ENCODE results near the gene C12orf42.

Gene C12orf42

GRCh38 chr12:103503546-103504480, 8.0 kb upstream of the C12orf42 start:
- Histone ChIP-seq H3K4me3 (ENCODE audit: low read length) (no peak overlapping the region), H3K9ac (ENCODE audit: low read length) (no peak overlapping the region), H3K27ac (ENCODE audit: low read depth, low read length) (no peak overlapping the region), H2BK120ac (ENCODE audit: low read depth, low read length) (no peak overlapping the region), H3K4ac (ENCODE audit: low read depth, low read length) (no peak overlapping the region), H3K36me3 (ENCODE audit: control insufficient read depth, insufficient read depth, low read length) (no peaks in the 10 kb centered on the region), H4K5ac (ENCODE audit: low read length) (no peak overlapping the region), H3K79me1 (ENCODE audit: low read length) (no peaks in the 10 kb centered on the region), H3K27me3 (ENCODE audit: insufficient read depth, low read length, poor library complexity) (no peaks in the 10 kb centered on the region), H2BK5ac (ENCODE audit: low read length) (no peak overlapping the region), H2BK15ac (replicated peaks; ENCODE audit: low read depth) (no peak overlapping the region), H2AK5ac (ENCODE audit: low read length) (no peak overlapping the region), H3K23ac (ENCODE audit: low read length) (no peak overlapping the region), H3K4me2 (ENCODE audit: low read length) (no peak overlapping the region), H3K56ac (ENCODE audit: low read length) (no peak overlapping the region), H4K8ac (ENCODE audit: low read depth, low read length) (no peak overlapping the region), H3K18ac (ENCODE audit: low read length) (no peak overlapping the region), H3K4me1 (ENCODE audit: control insufficient read depth, low read depth, low read length) (no peaks in the 10 kb centered on the region), H3K79me2 (ENCODE audit: control insufficient read depth, insufficient read depth, low read length) (no peaks in the 10 kb centered on the region)
- DNase-seq, result peak; percentile 55
- no CpG with 5 or more reads among the region's 14 CpGs for WGBS (ENCODE audit: extremely low coverage, insufficient coverage, low lambda C conversion rate)

- Histone ChIP-seq H3K4me1 (ENCODE audit: control insufficient read depth, low read depth, low read length) (no peaks in the 10 kb centered on the region), H3K4ac (ENCODE audit: low read depth, low read length) (no peak overlapping the region), H3K4me3 (ENCODE audit: low read length) (no peak overlapping the region), H3K9ac (ENCODE audit: low read length) (no peak overlapping the region), H3K23ac (ENCODE audit: low read length) (no peak overlapping the region), H3K79me1 (ENCODE audit: low read length) (no peaks in the 10 kb centered on the region), H2AK5ac (ENCODE audit: low read length) (no peak overlapping the region), H3K56ac (ENCODE audit: low read length) (no peak overlapping the region), H3K18ac (ENCODE audit: low read length) (no peak overlapping the region), H3K79me2 (ENCODE audit: control insufficient read depth, insufficient read depth, low read length) (no peaks in the 10 kb centered on the region), H3K4me2 (ENCODE audit: low read length) (no peak overlapping the region), H3K27me3 (ENCODE audit: insufficient read depth, low read length, poor library complexity) (no peaks in the 10 kb centered on the region), H4K5ac (ENCODE audit: low read length) (no peak overlapping the region), H3K36me3 (ENCODE audit: control insufficient read depth, insufficient read depth, low read length) (no peaks in the 10 kb centered on the region), H4K8ac (ENCODE audit: low read depth, low read length) (no peak overlapping the region), H2BK5ac (ENCODE audit: low read length) (no peak overlapping the region), H2BK15ac (replicated peaks; ENCODE audit: low read depth) (no peak overlapping the region), H2BK120ac (ENCODE audit: low read depth, low read length) (no peak overlapping the region), H3K27ac (ENCODE audit: low read depth, low read length) (no peak overlapping the region)
- DNase-seq, result no peak
- WGBS (ENCODE audit: extremely low coverage, insufficient coverage, low lambda C conversion rate), result no CpG with 5 or more reads among the region's 5 CpGs
These were observed 5.7 kb upstream of the C12orf42 start for GRCh38 chr12:103501447-103501846.

GRCh38 chr12:103499571-103499970, 3.8 kb upstream of the C12orf42 start:
- no peak overlapping the region for H2BK15ac ChIP-seq (replicated peaks; ENCODE audit: low read depth)
- H3K9ac ChIP-seq (ENCODE audit: low read length), result no peak overlapping the region
- H3K4me2 ChIP-seq (ENCODE audit: low read length), result no peak overlapping the region
- H3K27me3 ChIP-seq (ENCODE audit: insufficient read depth, low read length, poor library complexity), result no peaks in the 10 kb centered on the region
- no peaks in the 10 kb centered on the region for H3K79me2 ChIP-seq (ENCODE audit: control insufficient read depth, insufficient read depth, low read length)
- H3K79me1 ChIP-seq (ENCODE audit: low read length), result no peaks in the 10 kb centered on the region
- no peaks in the 10 kb centered on the region for H3K4me1 ChIP-seq (ENCODE audit: control insufficient read depth, low read depth, low read length)
- no peak overlapping the region for H3K56ac ChIP-seq (ENCODE audit: low read length)
- H3K27ac ChIP-seq (ENCODE audit: low read depth, low read length), result no peak overlapping the region
- H2BK5ac ChIP-seq (ENCODE audit: low read length), result no peak overlapping the region
- no peak overlapping the region for H2AK5ac ChIP-seq (ENCODE audit: low read length)
- no peak overlapping the region for H2BK120ac ChIP-seq (ENCODE audit: low read depth, low read length)
- H3K23ac ChIP-seq (ENCODE audit: low read length), result no peak overlapping the region
- H4K8ac ChIP-seq (ENCODE audit: low read depth, low read length), result no peak overlapping the region
- no peak overlapping the region for H3K4ac ChIP-seq (ENCODE audit: low read depth, low read length)
- H3K18ac ChIP-seq (ENCODE audit: low read length), result no peak overlapping the region
- no peaks in the 10 kb centered on the region for H3K36me3 ChIP-seq (ENCODE audit: control insufficient read depth, insufficient read depth, low read length)
- H3K4me3 ChIP-seq (ENCODE audit: low read length), result no peak overlapping the region
- no peak overlapping the region for H4K5ac ChIP-seq (ENCODE audit: low read length)
- DNase-seq, result no peak

DNA sequence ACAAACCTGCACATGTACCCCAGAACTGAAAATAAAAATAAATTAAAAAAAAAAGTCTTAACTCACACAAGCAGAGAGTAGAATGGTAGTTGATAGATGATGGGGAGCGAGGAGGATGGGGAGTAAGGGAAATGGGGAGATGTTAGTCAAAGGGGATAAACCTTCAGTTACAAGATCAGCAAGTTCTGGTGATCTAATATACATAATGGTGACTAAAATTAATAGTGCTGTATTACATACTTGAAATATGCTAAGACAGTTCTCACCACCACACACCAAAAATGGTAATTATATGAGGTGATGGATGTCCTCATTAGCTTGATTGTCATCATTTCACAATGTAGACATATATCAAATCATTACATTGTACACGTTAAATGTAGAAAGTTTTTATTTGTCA, 3.2 kb upstream of the C12orf42 start:
- no peak overlapping the region for H3K4ac ChIP-seq (ENCODE audit: low read depth, low read length)
- no peak overlapping the region for H2BK5ac ChIP-seq (ENCODE audit: low read length)
- H3K27me3 ChIP-seq (ENCODE audit: insufficient read depth, low read length, poor library complexity), result no peaks in the 10 kb centered on the region
- H4K5ac ChIP-seq (ENCODE audit: low read length), result no peak overlapping the region
- H3K4me2 ChIP-seq (ENCODE audit: low read length), result no peak overlapping the region
- DNase-seq, result no peak
- H2BK120ac ChIP-seq (ENCODE audit: low read depth, low read length), result no peak overlapping the region
- H3K79me2 ChIP-seq (ENCODE audit: control insufficient read depth, insufficient read depth, low read length), result no peaks in the 10 kb centered on the region
- 100% methylated on average over 1 of the region's 2 CpGs for WGBS (ENCODE audit: extremely low coverage, insufficient coverage, low lambda C conversion rate)
- H2BK15ac ChIP-seq (replicated peaks; ENCODE audit: low read depth), result no peak overlapping the region
- no peak overlapping the region for H3K27ac ChIP-seq (ENCODE audit: low read depth, low read length)
- no peak overlapping the region for H3K4me3 ChIP-seq (ENCODE audit: low read length)
- no peak overlapping the region for H3K9ac ChIP-seq (ENCODE audit: low read length)
- H3K79me1 ChIP-seq (ENCODE audit: low read length), result no peaks in the 10 kb centered on the region
- no peak overlapping the region for H3K23ac ChIP-seq (ENCODE audit: low read length)
- H3K18ac ChIP-seq (ENCODE audit: low read length), result no peak overlapping the region
- H4K8ac ChIP-seq (ENCODE audit: low read depth, low read length), result no peak overlapping the region
- no peak overlapping the region for H3K56ac ChIP-seq (ENCODE audit: low read length)
- H3K36me3 ChIP-seq (ENCODE audit: control insufficient read depth, insufficient read depth, low read length), result no peaks in the 10 kb centered on the region
- no peaks in the 10 kb centered on the region for H3K4me1 ChIP-seq (ENCODE audit: control insufficient read depth, low read depth, low read length)
- no peak overlapping the region for H2AK5ac ChIP-seq (ENCODE audit: low read length)

- Histone ChIP-seq H3K4me1 (ENCODE audit: control insufficient read depth, low read depth, low read length) (no peaks in the 10 kb centered on the region), H2AK5ac (ENCODE audit: low read length) (no peak overlapping the region), H2BK120ac (ENCODE audit: low read depth, low read length) (no peak overlapping the region), H3K79me2 (ENCODE audit: control insufficient read depth, insufficient read depth, low read length) (no peaks in the 10 kb centered on the region), H3K27ac (ENCODE audit: low read depth, low read length) (no peak overlapping the region), H2BK15ac (replicated peaks; ENCODE audit: low read depth) (no peak overlapping the region), H3K27me3 (ENCODE audit: insufficient read depth, low read length, poor library complexity) (no peaks in the 10 kb centered on the region), H3K9ac (ENCODE audit: low read length) (peak overlapping the region; percentile 10), H2BK5ac (ENCODE audit: low read length) (no peak overlapping the region), H4K8ac (ENCODE audit: low read depth, low read length) (no peak overlapping the region), H3K36me3 (ENCODE audit: control insufficient read depth, insufficient read depth, low read length) (no peaks in the 10 kb centered on the region), H3K23ac (ENCODE audit: low read length) (no peak overlapping the region), H3K4me2 (ENCODE audit: low read length) (peak overlapping the region; percentile 59), H3K79me1 (ENCODE audit: low read length) (no peaks in the 10 kb centered on the region), H3K56ac (ENCODE audit: low read length) (peak overlapping the region; percentile 30), H3K4ac (ENCODE audit: low read depth, low read length) (no peak overlapping the region), H4K5ac (ENCODE audit: low read length) (no peak overlapping the region), H3K4me3 (ENCODE audit: low read length) (peak overlapping the region; percentile 13), H3K18ac (ENCODE audit: low read length) (no peak overlapping the region)
- WGBS (ENCODE audit: extremely low coverage, insufficient coverage, low lambda C conversion rate), result no CpG with 5 or more reads among the region's 24 CpGs
- DNase-seq, result peak; percentile 30
These were observed 867 bp downstream of the C12orf42 start for GRCh38 chr12:103494734-103495468.

All from mesendoderm (in vitro differentiated cells).